Astrocyte of the hippocampus (primary cell): ENCODE results near the gene TANC1.
"Not testable (repeated sequence)": the region's sequence is repeated elsewhere in the genome, so short reads cannot be mapped to it uniquely, and the experiment has no call there.

Experiments used
- DNase-seq: peaks from one replicate; pipeline ENCODE4 v3.0.0; 2011; ENCODE audit warnings: low read depth, low spot score

Gene TANC1

GRCh38 chr2:159088906-159089305 is 120.5 kb downstream of the TANC1 start:
- DNase-seq = no peak

GRCh38 chr2:159089543-159089942 is 121.1 kb downstream of the TANC1 start:
- DNase-seq = no peak

GRCh38 chr2:159090514-159091201 is 122.2 kb downstream of the TANC1 start:
- peak; percentile 69 for DNase-seq

DNA sequence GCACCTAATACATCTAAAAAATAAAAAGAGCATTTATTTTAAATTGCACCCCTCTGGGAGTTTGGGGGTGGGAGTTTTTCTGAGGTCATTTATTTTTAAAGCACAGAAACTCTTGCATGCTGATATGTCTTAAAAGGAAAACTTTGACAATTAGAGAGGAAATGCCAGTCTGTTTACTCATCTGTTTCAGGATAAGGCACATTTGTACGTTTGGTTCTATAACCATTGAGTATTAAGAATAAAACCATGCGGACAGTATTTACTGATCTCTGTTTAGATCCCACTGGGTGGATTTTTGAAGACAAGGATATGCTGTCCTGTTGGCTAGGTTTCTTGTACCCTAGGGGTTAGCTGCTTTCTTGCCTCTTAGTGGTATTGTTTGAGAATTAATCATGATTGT is 122.9 kb downstream of the TANC1 start:
- peak; percentile 67 for DNase-seq

DNA sequence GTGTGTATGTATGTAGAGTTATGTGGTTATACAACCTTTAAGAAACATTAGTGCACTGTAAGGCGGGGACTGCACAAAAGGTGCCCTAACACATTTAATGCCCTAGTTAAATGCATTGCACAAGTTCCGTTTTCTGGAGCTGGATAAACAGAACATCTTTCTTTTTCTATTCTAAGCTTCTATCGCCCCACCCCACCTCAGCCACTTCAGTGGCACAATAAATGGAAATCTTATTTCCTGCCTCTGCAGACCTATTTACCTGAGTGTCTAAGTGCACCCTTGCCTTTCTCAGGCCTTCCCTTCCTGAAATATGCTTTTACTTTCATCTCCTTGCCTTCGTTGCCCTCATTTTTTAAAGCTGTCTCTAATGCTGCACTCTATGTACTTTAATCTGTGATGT is 123.5 kb downstream of the TANC1 start:
- DNase-seq = no peak

DNA sequence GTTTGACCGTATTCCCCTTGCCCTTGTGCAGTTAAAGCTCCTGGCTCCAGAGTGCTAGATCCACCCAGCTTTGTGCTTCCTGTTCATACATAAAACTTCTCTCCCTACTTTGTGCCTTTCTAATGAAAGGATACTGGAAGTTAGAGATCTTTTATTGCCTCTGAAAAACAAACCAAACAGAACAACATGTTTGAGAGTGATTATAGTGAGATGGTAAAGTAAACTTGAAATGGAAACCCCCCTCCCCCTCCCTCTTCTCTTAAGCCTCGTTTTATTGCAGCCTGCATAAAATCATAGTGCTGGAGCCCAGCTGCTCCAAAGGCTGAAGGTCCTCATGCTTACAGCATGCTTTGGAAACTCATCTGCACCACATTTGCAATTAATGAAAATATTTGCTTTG is 125.1 kb downstream of the TANC1 start:
- no peak for DNase-seq

DNA sequence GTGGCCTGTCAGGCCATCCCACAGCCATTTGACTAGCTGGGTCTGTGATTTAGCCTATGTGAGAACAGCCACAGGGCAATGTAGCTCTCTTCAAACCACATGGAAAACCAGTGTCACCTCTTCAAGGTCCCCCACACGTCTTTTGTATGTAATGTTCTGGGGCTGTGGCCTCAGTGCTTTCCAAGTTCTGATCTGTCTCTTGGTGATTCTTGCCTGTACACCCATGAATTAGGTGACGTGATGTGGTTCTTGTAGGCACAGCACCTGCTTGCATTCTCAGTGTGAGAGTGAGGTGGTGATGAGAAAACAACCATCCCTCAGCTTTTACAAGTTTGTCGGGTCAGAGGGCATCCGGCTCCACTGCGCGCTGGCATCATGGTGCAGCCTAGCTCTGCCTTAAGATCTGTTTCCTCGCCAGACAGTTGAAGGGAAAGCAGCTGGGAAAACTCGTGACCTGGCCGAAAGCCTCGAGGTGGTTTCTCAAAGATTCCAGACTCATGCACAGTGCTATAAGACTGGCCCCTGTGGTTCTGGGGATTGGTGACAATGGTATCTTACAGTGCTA is 125.8 kb downstream of the TANC1 start:
- peak; percentile 75 for DNase-seq

DNA sequence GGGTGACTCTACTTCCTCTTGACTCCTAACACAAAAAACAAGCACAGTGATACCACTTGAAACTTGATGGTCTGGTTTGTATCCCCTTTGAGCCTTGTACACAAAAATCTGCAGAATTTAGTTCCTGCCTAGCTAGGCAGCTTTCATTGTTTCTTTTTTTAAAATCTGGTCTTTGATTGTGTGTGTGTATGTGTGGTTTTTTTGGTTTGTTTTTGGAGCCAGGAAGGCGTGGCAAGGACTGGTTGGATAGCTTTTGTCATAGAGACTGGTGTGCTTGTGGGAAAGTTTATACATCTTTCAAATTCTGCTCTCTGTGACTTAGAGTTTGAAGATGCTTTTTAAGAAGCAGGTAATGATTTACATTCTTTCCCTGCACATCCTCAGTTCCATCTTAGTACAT is 127.4 kb downstream of the TANC1 start:
- no peak for DNase-seq

GRCh38 chr2:159096302-159096855 is 127.9 kb downstream of the TANC1 start:
- not testable (repeated sequence) for DNase-seq

GRCh38 chr2:159096901-159097300 is 128.5 kb downstream of the TANC1 start:
- no peak for DNase-seq

- no peak for DNase-seq
Observed at GRCh38 chr2:159098361-159098760, 129.9 kb downstream of the TANC1 start.

DNA sequence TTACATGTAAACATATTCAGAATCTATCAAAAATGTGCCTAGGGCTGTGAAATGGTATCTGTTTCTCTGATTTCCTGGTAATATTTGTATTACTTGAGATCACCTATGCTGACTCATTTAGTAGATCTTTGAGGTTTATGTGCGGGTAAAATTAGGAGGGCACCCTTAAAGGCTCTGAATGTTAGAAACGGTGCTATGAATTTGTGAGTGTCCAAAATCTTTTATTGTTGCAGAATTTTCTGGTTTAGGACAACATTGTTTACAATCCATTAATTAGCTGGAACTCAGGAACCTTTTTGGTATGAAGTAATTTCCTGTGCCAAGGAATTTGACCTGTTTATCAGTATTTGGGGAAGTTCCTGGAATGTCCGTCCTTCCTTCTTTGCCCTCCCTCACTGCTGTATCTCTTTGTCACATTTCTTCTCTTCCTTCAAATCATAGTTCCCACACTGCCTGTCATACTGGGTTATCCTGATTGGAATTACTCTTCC is 130.5 kb downstream of the TANC1 start:
- DNase-seq = peak; percentile 46

GRCh38 chr2:159101755-159102489 is 133.5 kb downstream of the TANC1 start:
- DNase-seq = no peak

DNA sequence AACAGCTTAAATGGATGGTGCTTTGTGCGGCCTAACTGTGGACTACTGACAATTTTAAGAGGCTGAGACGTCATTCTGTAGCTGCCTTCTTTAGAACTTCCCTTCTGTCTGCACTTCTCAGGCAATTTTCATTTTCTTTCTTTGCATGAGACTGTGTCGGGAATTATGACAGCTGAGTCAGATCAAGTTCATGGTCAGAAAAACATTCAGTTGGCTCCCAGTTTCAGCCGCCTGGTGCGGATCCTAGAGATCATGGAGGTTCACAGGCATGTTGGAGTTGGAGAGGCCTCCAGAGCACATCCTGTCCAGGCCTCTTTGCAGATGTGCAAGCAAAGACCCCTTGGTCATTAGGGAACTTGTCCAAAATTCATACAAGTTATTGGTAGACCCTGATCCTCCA is 135.0 kb downstream of the TANC1 start:
- no peak for DNase-seq

DNA sequence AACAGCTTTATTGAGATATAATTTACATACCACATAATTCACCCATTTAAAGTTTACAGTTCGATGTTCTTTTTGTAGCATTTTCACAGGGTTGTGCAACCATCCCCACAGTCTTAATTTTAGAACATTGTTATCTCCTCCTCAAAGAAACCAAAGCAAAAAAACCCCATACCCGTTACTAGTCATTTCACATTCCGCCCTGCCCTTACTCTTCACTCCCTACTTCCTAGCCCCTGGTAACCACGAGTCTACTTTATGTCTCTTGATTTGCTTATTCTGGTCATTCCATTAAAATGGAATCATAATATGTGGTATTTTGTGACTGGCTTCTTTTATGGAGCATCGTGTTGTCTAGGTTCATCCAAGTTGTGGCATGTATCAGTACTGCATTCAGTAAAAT is 137.7 kb downstream of the TANC1 start:
- DNase-seq = peak; percentile 42

DNA sequence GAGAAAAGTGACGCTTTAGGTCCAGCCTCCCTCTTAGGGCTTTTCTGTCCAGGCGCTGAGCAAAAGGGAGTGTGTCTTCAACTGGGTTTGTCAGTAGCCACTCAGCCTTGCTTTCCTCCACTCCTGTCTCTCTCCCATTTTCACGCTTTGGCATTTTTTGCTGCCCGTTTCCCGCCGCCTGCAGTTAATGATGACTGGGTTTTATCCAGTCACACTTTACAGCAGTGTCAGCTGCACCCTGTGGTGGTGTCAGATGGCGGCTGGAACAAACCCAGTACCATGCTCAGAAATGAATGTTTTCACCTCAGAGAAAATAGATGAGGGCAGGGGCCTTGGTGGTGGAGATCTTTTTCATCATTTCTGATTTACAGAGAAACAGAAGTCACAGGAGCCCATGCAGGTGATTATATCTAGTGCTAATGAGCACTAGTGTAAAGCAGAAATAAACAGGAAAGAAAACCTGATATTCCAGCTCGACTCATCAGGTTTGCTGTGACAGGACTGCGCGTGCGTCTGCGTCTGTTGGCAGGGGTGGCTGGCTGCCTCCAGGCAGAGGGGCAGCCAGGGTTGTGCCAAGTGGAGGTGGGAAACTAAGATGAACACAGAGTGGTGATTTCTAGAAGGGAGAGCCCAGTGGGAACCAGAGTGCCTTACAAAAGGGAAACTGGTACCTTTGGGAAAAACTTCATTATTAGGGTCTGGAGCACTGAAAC is 139.9 kb downstream of the TANC1 start:
- DNase-seq = no peak

DNA sequence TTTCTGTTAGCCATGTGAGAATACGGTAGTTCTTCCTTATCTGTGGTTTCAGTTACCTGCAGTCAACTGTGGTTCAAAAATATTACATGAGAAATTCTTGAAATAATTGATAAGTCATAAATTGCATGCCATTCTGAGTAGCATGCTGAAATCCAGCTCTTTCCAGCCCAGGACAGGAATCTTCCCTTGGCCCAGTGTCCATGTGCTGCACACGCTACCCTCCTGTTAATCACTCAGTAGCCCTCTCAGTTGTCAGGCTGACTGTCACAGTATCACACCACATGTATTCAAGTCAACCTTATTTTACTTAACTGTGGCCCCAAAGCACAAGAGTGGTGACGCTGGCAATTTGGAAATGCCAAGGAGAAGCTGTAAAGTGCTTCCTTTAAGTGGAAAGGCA is 141.1 kb downstream of the TANC1 start:
- DNase-seq = no peak

DNA sequence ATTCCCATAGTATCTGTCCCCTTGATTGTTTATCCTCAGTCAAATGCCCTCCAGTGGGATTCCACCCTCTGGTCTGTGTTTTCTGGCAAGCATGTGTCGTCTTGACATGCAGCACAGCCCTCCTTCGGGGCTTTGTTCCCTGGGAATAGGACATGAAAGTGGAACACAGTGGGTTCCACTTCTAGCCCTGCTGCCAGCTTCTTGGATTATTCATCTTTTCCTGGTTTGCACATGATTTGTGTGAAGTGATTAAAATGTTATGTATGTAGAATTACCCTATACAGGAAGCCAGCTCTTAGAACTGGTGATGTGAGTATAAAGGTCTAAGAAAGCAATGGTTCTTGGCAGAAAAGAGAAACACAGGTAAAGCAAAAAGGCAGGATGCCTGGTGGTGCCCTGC is 142.3 kb downstream of the TANC1 start:
- no peak for DNase-seq

DNA sequence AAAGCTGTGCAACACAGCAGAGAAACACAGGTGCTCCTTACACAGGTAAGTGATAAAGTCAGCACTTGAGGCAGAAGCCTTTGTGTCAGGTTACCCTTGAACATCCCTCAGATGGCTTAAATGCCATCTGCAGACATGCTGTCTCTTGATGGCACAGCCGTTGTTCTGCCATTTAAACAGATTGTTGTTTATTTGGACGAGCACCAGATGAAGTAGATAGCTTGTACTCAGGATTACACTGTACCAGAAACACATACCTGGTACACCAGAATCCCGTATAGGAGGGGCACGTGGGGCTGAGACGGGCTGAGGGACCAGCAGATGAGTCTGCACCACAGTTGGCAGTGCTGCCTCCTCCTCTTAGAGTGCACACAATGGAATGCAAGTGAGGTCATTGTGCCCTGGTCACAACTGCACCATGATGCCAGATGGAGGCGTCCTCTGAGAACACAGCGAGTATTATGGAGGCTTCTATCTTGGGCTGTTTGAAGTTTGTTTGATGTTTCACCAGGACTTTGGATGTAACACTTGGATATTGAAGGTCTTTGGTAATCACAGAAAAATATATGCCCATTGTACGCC is 143.0 kb downstream of the TANC1 start:
- DNase-seq = peak; percentile 61

DNA sequence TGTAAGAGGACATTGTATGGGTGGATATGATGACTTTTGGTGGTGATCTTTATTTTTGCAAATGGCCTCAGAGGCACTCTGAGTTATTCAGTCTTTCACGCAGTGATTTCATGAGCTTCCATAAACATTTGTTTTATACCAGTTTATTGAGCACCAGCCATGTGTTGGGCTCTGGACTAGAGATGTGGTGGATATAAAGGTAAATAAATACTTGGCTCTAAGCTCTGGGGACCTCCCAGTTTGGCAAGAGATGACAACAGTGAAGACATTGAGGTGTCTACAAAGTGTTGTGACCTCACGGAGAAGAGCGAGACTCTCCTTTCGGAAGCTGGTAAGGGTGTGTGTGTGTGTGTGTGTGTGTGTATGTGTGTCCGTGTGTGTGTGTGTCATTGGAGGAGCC is 146.4 kb downstream of the TANC1 start:
- no peak for DNase-seq

DNA sequence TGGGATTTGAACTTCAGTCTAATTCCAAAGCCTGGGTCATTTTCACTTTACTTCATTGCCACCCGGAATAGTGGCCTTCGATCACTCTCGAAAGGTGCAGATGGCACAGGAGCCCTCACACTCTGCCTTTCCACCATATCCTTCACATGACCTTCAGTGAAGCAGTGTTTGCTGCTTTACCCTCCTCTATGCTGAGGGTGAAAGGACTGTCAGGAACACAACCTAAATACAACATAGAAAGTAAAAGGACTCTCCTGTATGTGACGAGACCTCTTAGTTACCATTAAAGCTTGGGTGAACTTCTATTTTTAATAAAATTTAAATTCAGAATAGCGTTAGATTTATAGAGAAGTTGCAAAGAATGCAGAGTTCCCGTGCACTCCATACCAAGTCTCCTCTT is 148.5 kb downstream of the TANC1 start:
- DNase-seq = no peak

- no peak for DNase-seq
Observed at GRCh38 chr2:159117658-159118057, 149.2 kb downstream of the TANC1 start.
